ENCODE measurements around the gene TTC19. TPM values are rescaled to one million over a fixed set of nuclear protein-coding genes. Genes with fewer than 3 reads are reported as not detected.

The TTC19 gene
- total and polyA plus RNA-seq, 8 donors: 31.6 to 70.5 (median 59.9) TPM

DNA sequence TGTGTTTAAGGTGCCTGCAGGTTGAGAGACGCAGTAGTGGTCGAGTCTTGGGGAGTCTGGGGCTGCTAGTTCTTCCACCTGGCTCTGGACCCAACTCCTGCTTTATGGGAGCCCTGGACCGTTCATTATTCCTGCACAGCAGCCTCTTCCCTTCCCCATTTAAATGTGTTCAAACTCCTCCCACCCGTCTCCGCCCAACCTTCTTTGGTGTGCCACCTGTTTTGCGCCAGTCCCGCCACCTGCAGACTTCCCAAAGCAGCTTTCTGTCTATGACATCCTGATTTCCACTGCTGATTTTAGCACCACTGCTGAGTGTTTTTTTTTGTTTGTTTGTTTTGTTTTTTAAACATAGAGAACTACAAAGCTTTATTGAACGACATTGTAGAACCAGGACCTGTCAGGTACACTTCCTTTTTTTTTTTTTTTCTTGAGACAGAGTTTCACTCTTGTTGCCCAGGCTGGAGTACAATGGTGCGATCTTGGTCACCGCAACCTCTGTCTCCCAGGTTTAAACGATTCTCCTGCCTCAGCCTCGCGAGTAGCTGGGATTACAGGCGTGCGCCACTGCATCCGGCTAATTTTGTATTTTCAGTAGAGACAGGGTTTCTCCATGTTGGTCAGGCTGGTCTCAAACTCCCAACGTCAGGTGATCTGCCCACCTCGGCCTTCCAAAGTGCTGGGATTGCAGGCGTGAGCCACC, 41.9 kb upstream of the TTC19 start:
- Histone ChIP-seq H3K36me3 (no peaks in the 10 kb centered on the region), H3K4me3 (no peak overlapping the region), H3K4me1 (peaks cover 14 to 32% of the 10 kb centered on the region in 2 donors), H3K27ac (no peak overlapping the region), H3K9me3 (no peaks in the 10 kb centered on the region), H3K27me3 (no peaks in the 10 kb centered on the region)
- intact Hi-C loops (cut with DNase I): no loop called here
- TF ChIP-seq, protein P1, sequence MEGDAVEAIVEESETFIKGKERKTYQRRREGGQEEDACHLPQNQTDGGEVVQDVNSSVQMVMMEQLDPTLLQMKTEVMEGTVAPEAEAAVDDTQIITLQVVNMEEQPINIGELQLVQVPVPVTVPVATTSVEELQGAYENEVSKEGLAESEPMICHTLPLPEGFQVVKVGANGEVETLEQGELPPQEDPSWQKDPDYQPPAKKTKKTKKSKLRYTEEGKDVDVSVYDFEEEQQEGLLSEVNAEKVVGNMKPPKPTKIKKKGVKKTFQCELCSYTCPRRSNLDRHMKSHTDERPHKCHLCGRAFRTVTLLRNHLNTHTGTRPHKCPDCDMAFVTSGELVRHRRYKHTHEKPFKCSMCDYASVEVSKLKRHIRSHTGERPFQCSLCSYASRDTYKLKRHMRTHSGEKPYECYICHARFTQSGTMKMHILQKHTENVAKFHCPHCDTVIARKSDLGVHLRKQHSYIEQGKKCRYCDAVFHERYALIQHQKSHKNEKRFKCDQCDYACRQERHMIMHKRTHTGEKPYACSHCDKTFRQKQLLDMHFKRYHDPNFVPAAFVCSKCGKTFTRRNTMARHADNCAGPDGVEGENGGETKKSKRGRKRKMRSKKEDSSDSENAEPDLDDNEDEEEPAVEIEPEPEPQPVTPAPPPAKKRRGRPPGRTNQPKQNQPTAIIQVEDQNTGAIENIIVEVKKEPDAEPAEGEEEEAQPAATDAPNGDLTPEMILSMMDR (IDR thresholded peaks at IDR 0.05): no peak
- ATAC-seq (no peak), DNase-seq (no peak)

DNA sequence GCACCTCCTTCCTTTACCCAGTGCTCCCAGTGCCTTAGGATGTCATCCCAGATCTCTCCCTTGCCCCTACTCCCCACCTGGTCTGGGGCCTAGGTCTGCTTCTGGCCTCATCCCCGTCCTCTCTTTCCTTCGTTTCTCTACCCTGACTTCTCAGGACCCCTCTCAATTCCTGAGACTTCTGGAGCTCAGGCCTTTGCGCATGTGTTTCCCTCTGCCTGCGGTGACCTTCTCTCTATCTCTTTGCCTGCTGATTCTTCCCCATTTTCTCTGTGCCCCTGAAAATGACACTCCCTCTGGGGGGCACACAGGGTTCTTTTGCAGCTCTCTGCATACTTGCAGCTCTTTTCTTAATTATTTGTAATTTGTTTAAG, 41.2 kb upstream of the TTC19 start:
- Histone ChIP-seq H3K4me1 (peaks cover 14 to 32% of the 10 kb centered on the region in 2 donors), H3K27ac (peak overlapping the region; percentile 45 to 76), H3K4me3 (no peak overlapping the region), H3K36me3 (no peaks in the 10 kb centered on the region), H3K27me3 (no peaks in the 10 kb centered on the region), H3K9me3 (no peaks in the 10 kb centered on the region)
- ATAC-seq (no peak), DNase-seq (no peak)
- intact Hi-C loops (cut with DNase I): no loop called here
- TF ChIP-seq, protein P1 (IDR thresholded peaks at IDR 0.05): no peak

DNA sequence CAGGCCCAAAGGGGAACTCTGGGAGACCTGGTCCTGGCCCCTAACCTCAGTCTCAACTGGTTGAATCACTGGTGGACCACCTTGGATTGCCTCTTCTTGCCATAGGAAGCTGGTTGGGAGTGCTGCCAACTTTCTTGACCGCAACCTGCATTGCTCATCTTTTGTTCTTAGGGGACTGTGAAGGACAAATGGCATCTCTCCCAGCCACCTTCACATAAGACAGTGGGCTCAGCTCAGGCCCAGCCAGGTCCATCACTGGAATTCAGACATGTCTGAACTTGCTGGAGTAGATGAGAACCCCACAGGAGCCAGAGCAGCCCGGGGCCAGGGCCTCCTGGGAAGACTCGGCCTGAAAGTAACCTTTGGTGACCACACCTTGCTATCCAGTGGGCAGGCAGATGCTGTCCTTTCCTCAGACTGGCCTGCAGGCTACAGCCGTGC, 35.9 kb upstream of the TTC19 start:
- Histone ChIP-seq H3K27me3 (no peaks in the 10 kb centered on the region), H3K4me1 (peaks cover 23 to 43% of the 10 kb centered on the region in 2 donors), H3K9me3 (no peaks in the 10 kb centered on the region), H3K36me3 (no peaks in the 10 kb centered on the region), H3K27ac (no peak overlapping the region), H3K4me3 (no peak overlapping the region)
- DNase-seq (no peak), ATAC-seq (no peak)
- intact Hi-C loops (cut with DNase I): no loop called here
- TF ChIP-seq, protein P1 (IDR thresholded peaks at IDR 0.05): no peak

DNA sequence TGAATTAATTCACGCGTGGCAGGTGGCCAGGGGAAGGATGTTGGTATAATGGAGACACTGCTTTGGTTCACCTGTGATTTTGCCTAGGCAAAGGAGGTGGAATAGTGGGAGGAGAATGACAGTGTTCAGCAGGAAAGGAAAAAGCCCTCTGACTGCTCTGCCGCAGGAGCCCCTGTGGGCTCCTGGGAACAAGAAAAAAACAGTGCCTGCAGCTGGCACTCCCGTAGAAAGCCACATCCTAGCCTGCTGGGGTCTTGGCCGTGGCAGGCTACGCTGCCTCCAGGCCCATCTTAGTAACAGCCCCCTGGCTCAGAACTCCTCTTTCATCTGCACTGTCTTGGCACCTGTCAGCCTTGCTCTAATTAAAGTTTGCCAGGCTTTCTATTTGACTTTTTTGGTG, 34.1 kb upstream of the TTC19 start:
- no peaks in the 10 kb centered on the region for H3K27me3 ChIP-seq
- TF ChIP-seq, protein P1 (IDR thresholded peaks at IDR 0.05): no peak
- DNase-seq (no peak), ATAC-seq (no peak)
- H3K27ac ChIP-seq: peak overlapping the region; percentile 78 to 83
- intact Hi-C loops (cut with DNase I): no loop called here
- no peaks in the 10 kb centered on the region for H3K9me3 ChIP-seq
- H3K36me3 ChIP-seq: no peaks in the 10 kb centered on the region
- peaks cover 13 to 29% of the 10 kb centered on the region in 2 donors for H3K4me1 ChIP-seq
- H3K4me3 ChIP-seq: no peak overlapping the region

DNA sequence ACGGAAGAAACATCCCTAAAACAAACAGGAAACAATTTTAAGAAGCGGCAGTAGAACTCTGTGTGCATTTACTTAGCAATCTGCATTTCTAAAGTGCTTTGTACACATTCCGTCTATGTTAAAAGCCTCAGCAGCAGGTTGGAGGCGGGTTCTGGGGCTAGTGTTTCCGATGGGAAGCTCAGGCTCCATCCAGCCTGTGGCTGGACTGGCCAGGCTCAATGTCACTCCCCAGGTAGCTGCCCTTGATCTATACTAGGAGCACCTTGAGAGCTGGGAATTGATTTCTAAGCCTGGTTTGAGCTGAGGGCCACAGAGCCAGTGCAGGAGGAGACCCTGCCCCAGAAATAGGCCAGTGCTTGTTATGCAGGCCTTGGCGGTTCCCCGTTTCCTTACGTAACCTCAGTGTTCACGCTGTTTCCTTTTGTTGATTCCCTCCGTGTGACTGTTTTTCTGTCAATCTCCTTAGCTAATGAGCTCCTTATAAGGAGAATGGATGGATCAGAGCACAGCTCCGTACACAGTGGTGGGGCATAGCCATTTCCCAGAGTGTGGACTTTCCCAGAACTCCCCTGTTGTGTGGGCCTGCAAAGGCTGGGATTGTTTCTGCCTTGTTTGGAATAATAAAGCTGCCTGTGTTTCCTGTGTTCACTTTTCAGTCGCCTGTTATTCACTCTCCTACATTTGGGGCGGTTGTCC, 33.3 kb upstream of the TTC19 start:
- no peaks in the 10 kb centered on the region for H3K9me3 ChIP-seq
- H3K27me3 ChIP-seq: no peaks in the 10 kb centered on the region
- intact Hi-C loops (cut with DNase I): no loop called here
- DNase-seq (peak in 2 of 4 donors; percentile 70 to 83), ATAC-seq (peak; percentile 96)
- peak overlapping the region; percentile 78 to 83 for H3K27ac ChIP-seq
- H3K4me3 ChIP-seq: no peak overlapping the region
- TF ChIP-seq, protein P1 (IDR thresholded peaks at IDR 0.05): no peak
- peaks cover 13 to 33% of the 10 kb centered on the region in 2 donors for H3K4me1 ChIP-seq
- H3K36me3 ChIP-seq: no peaks in the 10 kb centered on the region

Measured in left lung (tissue), 10 donors.